Amniotic stem cell (primary cell): ENCODE measurements around the gene KRTAP20-2.

Experiments
- DNase-seq: peaks from one replicate; lab custom pipeline; 2025; lab: John Stamatoyannopoulos, UW

The KRTAP20-2 gene

GRCh38 chr21:30674312-30674711 lies 39.3 kb downstream of the KRTAP20-2 start:
- DNase-seq = no peak

GRCh38 chr21:30676737-30677136 lies 41.7 kb downstream of the KRTAP20-2 start:
- no peak for DNase-seq

DNA sequence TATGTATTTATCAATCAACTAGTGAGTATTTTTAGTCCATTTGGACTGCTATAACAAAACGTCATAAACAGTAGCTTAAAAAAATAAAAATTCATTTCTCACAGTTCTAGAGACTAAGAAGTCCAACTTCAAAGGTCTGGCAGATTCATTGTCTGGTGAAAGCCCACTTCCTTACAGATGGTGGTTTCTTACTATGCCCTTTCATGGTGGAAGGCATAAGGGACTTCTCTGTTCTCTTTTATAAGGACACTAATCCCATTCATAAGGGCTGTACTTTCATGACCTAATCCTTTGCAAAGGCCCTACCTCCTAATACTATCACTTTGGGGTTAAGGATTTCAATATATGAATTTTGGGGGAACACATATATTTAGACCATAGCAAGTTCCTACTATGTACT lies 45.6 kb downstream of the KRTAP20-2 start:
- no peak for DNase-seq

DNA sequence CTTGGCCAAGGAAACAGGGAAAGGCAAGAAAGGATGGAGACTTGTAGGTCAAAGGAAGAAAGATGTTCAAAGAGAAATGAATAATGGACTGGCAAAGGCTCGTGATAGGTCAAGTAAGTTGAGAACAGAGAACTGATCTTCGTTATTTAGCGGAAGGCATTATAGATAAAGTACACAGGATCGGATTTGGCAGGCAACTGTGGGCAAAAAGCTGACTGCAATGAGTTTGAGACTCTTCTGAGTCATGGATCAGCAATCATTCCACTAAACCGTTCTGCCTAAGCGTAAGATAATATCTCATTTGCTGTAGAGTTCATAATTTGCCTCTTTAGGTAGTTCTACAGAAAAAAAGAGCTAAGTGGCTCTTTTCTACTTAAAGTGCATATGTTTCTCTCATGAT lies 49.5 kb downstream of the KRTAP20-2 start:
- DNase-seq = no peak
